Endometrium (tissue), 2 donors: ENCODE results near the gene FHOD3.
A peak's percentile ranks its signal among the peaks of the same experiment; 100 is the strongest.

Experiments used
- FAIRE-seq: peaks from 2 replicates; lab custom pipeline; 2012; peaks lifted over from hg19 to GRCh38; lab: Jason Lieb, UNC
- donor health status: control.
- donor health status: control.

Gene FHOD3

GRCh38 chr18:36668349-36668748 is 370.8 kb downstream of the FHOD3 start:
- FAIRE-seq, result no peak

GRCh38 chr18:36672437-36673344 is 375.2 kb downstream of the FHOD3 start:
- peak; percentile 26 for FAIRE-seq

- no peak for FAIRE-seq
Observed at GRCh38 chr18:36673452-36673851, 375.9 kb downstream of the FHOD3 start.

- no peak for FAIRE-seq
Observed at GRCh38 chr18:36675076-36675475, 377.6 kb downstream of the FHOD3 start.

GRCh38 chr18:36675542-36675941 is 378.0 kb downstream of the FHOD3 start:
- no peak for FAIRE-seq

GRCh38 chr18:36676629-36677028 is 379.1 kb downstream of the FHOD3 start:
- FAIRE-seq, result no peak

GRCh38 chr18:36680042-36680441 is 382.5 kb downstream of the FHOD3 start:
- no peak for FAIRE-seq

- FAIRE-seq, result no peak
Observed at GRCh38 chr18:36685580-36685979, 388.1 kb downstream of the FHOD3 start.

- peak; percentile 41 for FAIRE-seq
Observed at GRCh38 chr18:36688020-36688965, 390.8 kb downstream of the FHOD3 start.

GRCh38 chr18:36692371-36692770 is 394.9 kb downstream of the FHOD3 start:
- peak; percentile 69 for FAIRE-seq

- FAIRE-seq, result no peak
Observed at GRCh38 chr18:36692921-36693332, 395.4 kb downstream of the FHOD3 start.

GRCh38 chr18:36693931-36694620 is 396.6 kb downstream of the FHOD3 start:
- FAIRE-seq, result no peak

GRCh38 chr18:36695806-36696205 is 398.3 kb downstream of the FHOD3 start:
- no peak for FAIRE-seq

GRCh38 chr18:36697905-36698304 is 400.4 kb downstream of the FHOD3 start:
- FAIRE-seq, result no peak

- FAIRE-seq, result no peak
Observed at GRCh38 chr18:36700955-36701354, 403.4 kb downstream of the FHOD3 start.

GRCh38 chr18:36702401-36703013 is 405.0 kb downstream of the FHOD3 start:
- FAIRE-seq, result no peak

GRCh38 chr18:36704156-36704555 is 406.6 kb downstream of the FHOD3 start:
- FAIRE-seq, result no peak

- no peak for FAIRE-seq
Observed at GRCh38 chr18:36706134-36706881, 408.8 kb downstream of the FHOD3 start.

- no peak for FAIRE-seq
Observed at GRCh38 chr18:36708366-36708765, 410.9 kb downstream of the FHOD3 start.

- no peak for FAIRE-seq
Observed at GRCh38 chr18:36709315-36709714, 411.8 kb downstream of the FHOD3 start.
